Stimulated activated CD8-positive, alpha-beta memory T cell treated with anti-CD3 and anti-CD28 coated beads, Interleukin-15, amount 100 ng/mL, for 1 hour (primary cell): ENCODE data around the gene OR10X1.

Experiments used
- DNase-seq: peaks from one replicate; pipeline ENCODE4 v3.0.0-alpha.2; 2020; ENCODE audit warnings: low read depth

Gene OR10X1, protein sequence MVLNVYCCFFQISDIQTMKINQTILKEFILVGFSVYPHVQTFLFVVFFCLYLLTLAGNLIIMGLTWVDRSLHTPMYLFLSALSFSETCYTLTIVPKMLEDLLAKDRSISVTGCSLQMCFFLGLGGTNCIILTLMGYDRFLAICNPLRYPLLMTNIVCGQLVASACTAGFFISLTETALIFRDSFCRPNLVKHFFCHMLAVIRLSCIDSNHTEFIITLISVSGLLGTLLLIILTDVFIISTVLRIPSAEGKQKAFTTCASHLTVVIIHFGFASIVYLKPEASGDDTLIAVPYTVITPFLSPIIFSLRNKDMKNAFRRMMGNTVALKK

DNA sequence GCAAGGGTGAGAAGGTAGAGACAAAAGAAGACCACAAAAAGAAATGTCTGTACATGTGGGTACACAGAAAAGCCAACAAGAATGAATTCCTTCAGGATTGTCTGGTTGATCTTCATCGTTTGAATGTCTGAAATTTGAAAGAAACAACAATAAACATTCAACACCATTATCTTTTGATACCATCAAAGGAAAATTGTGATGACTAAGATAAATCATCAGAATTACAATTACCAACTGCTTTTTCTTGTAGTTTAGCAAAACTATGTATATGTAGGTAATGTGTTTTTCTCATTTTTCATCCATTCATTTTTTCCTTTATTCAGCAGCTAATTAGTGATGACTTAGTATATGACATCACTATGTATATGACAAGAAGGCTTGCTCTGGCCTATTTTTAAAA is at the start of gene OR10X1:
Gene OR10X1, minus strand, starts transcription at position 167 of the 400 bp plus-strand sequence. Its CDS starts 0 bp downstream, at position 167.
- DNase-seq: no peak

DNA sequence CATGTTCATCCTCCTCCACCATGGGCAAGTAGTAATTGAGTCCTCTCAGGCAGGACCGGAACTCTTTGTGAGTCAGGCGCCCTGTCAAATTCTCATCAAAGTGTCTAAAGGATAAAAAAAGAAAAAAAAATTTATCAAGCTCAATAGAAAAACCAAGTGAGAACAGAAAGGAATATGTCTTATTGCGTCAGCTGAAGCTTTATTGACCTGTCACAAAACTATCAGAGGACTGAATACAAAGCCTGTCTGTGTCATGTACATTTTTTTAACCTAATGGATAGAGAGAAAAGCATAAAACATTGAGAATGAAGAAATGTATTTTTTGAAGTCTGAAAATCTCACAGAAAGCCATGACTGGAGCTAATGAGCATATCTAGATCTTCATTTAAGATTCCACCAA is 34.1 kb upstream of the OR10X1 start:
- no peak for DNase-seq

DNA sequence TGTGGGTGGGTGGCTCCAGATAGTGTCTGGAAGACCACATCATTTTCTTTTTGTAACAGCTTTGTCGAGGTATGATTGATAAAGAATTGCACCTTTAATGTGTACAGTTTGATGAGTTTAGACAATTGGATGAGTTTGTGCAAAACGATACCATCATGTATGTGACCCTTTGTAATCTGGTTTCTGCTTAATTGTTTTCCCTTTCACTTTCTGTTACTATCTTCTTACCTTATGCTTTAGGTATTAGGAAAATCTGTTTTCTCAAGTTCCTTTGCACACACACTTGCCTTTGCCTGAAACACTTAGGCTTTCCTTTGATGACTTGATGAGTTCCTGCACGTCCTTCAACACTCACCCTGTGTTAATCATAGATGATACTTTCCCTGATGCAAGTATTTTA is 32.2 kb upstream of the OR10X1 start:
- no peak for DNase-seq

DNA sequence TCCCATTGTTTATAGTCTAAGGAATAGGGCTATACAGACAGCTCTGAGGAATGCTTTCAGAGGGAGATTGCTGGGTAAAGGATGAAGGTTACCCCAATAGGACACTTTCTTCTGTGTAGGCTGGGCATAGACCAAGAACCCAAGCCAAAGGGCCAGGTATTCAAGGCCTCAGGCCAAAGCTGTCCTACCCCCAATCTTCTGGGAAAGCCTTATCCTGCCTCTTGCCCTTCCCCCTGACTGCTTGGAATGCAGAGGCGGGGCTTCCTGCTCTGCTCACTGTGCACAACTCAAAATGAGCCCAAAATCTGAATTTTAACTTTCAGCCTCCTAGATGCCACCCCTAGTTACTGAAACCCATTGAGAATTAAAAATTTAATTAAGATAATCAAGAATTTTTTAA is 27.6 kb upstream of the OR10X1 start:
- DNase-seq: no peak

DNA sequence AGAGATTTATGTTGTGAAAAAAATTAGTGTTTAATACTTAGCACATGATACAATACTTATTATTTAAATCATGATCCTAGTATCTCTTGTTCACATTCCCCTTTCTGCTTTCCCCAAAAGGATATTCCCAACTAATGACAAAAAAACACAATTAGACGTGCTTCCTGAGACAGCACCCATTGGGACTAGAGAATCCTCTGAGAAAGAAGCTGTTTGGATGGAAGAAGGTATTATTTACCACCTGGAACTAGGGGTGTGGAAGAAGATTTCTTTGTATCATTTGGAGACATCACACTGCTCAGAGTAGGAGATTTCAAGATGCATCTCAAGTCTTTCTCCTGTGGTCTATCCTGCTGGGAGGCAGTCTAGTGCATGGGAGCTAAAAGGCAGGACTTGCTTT is 25.3 kb upstream of the OR10X1 start, which contains the start of gene OR10Z1:
Gene OR10Z1, plus strand, starts transcription at position 301 of the 400 bp plus-strand sequence. CDS start 1,171 bp downstream, outside the sequence.
- DNase-seq: no peak

DNA sequence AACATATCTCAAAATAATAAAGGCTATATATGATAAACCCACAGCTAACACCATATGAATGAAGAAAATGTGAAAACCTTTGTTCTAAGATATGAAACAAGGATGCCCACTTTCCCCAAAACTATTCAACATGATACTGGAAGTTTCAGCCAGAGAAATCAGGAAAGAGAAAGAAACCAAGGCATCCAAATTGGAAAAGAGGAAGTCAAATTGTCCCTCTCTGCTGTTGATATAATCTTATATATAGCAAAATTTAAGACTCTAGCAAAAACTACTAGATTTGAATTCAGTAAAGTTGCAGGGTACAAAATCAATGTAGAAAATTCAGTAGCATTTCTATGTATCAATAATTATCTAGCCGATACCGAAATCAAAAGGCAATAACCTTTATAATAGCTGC is 21.0 kb upstream of the OR10X1 start:
- DNase-seq: no peak

DNA sequence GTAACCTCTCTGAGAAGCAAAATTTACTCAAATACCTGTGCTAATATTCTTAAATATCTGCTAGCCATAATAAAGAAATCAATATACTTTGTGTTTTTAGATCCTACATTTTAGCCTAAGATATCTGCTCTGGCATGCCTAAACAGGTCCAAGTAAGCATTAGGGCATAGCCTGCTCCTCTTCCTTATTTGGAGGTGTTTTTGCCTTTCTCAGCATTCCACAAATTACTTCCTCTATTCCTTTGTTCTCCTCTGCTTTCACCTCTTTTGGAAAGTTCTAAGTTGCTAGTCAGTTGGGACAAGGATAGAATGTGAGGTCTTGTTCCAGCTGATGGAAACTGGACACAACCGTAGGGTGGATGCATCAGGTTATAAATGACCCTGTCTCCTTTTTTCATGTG is 7.2 kb upstream of the OR10X1 start:
- no peak for DNase-seq

DNA sequence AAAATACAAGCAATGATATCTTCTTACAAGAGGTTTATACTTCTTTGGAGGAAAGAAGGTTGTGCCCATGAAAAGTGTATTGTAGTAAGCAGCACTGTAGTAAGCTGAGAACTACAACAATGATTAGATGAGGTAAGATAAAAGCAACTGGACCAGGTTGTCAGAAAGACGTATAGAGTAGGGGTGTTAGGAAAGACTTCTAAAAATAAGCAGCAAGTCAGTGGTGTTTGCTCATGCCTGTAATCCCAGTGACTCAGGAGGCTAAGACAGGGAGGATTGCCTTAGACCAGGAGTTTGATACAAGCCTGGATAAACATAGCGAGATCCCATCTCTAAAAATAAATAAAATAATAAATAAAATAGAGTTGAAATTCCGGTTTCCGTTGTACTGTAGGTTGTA is 4.3 kb upstream of the OR10X1 start:
- DNase-seq: no peak

DNA sequence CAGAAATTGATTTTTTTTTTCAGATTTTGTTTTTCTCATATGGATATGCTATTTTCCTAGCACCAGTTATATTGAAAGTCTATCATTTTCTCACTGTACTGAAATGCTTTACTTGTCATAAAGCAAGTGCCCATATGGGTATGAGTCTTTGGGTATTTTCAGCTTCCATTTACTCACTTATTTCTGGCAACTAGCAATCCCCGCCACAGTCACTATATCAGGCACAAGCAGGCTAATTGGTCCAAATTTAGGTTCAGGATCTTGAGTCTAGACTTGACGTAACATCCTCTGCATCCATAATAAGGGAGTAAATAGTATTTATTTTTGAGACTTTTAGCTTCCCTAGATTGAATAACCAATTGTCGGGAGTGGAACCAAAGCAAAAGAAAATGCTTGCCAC is 2.1 kb downstream of the OR10X1 start:
- DNase-seq: no peak

DNA sequence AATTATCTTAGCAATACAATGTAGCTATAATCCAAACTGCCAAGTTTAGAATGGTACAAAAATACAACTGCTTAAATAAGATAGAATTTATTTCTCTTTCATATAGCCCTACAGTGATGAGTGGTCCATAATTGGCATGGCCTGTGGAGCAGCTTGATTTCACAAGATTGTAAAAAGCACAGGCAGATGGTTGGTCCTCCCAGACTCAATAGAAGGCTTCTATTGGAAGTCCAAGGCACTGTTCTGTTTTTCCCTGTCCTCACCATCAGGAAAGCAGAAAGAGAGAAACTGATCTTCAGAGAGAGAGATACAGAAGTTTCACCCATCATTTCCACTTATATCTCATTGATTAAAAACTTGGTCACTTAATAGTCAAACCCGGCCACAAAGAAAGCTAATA is 7.5 kb downstream of the OR10X1 start:
- no peak for DNase-seq

DNA sequence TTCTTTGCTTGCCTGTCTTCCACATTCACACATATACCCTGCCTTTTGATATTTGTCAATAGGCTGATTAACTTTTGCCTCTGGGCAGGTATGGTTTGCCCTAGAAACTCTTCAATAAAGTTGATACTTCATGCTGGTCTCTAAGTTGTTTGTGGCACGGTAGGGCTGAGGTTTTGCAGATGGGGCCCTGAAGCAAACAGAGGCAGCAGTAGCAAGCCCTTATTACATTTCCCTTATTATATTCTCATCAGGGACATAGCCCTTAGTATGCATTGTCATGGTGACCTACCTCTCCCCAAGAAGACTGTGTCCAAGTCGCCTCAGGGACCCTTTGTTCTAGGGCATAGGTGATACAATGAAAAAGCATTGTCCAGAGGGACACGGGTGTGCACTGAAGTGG is 9.2 kb downstream of the OR10X1 start, which contains the start of gene OR6P1:
Gene OR6P1, minus strand, starts transcription at position 101 of the 400 bp plus-strand sequence. CDS start 6,976 bp downstream, outside the sequence.
- DNase-seq: no peak

DNA sequence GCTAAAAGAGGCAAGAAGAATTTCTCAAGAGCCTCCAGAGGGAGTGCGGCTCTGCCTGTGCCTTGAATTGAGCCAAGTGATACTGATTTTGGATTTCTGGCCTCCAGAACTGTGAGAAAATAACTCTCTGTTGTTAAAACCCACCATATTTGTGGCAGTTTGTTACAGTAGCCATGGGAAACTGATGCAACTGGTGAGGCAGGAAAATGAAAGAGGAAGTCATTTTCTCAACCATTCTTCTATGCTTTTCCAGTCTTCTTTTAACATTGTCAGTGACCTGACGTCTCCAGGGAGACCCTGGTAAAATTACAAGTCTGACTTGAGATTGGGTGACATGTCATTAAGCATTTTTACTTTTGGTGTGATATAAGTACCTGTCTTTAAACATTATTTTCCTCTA is 15.1 kb downstream of the OR10X1 start:
- no peak for DNase-seq

DNA sequence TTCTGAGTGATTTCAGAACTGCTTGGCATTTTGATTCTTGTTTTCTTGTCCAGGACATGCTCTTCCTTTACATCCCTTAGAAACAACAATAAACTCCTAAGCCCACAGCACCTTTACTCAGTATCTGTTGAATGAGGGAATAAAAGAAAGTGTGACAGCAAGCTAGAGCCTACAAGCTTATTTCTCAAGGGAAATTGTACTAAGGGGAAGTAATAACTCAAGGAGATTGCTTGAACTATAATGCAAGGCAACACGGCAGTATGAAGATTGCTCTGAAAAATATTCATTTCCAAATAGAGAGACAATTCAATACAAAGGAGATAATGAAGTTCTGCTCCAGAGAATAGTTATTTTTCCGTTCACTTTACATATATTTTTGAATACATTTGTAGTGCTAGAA is 15.8 kb downstream of the OR10X1 start:
- no peak for DNase-seq

DNA sequence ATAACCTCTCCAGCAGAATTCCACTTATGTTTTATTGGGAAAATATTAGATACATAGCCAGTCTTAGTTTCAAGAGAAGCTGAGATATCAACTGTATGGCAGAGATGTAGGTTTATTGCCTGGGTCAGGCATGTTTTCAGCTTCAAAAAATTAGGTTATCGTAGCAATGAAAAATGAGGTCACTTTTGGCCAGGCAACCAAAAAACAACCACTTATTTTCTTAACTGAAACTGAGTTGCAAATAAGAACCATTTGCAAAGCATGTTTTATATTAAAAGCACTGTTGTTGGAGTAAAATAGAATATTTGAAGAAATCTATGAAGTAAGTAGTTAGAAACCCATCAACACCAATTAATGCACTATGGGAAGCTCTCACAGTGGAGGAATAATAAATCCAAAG is 20.0 kb downstream of the OR10X1 start:
- DNase-seq: no peak

DNA sequence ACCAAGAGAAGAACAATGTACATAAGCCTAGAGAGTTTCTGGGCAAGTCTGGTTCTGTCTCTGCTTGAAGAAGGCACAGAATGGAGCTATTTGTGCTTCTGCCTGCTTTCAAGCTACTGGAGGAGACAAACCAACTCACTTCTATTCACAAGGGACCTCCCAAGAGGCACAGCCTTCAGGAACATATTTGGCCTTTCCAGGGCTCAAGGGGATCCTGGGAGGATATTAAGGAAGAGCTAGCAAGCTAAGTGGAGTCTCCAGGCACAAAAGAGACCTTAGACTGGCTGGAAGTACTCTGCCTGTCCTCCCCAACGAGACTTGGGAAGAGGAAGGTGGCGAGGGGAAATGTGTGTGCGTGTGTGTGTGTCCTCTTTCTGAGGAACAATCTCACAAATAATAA is 25.3 kb downstream of the OR10X1 start, which contains the start of gene OR6Y1:
Gene OR6Y1, minus strand, starts transcription at position 54 of the 400 bp plus-strand sequence. CDS start 6,300 bp downstream, outside the sequence.
- DNase-seq: no peak

DNA sequence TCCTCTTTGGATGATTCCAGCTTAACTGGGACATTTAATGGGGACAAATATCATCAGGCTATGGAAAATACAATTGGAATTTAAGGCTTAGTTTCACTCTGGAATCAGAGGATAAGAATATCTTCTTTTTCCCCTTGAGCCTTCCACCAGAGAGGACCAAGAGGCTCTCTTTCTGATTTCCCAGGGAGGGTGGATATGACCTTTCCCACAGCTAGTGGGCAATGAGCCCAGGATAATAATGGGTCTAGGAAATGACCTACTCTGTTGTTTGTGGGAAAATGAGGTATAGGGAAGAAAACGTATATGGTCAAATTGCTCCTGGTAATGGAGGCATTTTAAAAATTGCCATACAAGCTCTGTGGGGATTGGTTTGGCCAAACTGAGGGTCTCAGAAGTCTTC is 27.4 kb downstream of the OR10X1 start:
- no peak for DNase-seq

DNA sequence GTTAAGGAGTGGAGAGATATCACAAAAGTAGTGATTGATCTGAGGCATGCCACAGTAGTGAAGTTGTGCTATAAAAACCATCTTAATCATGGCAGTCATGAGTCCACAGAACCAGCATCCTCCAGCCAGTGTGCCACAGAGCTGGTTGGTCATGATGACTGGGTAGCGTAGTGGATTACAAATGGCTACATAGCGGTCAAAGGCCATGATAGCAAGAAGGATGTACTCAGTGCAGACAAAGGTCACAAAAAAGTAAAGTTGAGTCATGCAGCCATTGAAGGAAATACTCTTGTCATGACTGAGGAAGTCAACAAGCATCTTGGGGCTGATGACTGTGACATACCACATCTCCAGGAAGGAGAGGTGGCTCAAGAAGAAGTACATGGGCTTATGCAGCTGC is 32.2 kb downstream of the OR10X1 start:
- DNase-seq: no peak

DNA sequence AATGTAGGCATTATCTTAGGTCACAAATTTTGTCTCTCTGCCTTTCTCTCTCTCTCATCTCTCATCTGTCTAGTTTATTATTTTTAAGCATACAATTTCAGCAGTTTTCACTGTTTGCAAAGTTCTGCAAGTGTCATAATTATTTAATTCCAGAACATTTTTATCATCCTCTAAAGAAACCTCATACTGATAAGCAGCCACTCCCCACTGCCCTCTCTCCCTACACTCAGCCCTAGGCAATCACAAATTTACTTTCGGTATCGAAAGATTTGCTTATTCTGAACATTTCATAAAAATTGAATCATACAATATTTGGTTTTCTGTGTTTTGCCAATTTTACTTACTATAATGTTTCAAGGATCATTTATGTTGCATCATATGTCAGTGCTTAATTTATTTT is 42.1 kb downstream of the OR10X1 start:
- no peak for DNase-seq

DNA sequence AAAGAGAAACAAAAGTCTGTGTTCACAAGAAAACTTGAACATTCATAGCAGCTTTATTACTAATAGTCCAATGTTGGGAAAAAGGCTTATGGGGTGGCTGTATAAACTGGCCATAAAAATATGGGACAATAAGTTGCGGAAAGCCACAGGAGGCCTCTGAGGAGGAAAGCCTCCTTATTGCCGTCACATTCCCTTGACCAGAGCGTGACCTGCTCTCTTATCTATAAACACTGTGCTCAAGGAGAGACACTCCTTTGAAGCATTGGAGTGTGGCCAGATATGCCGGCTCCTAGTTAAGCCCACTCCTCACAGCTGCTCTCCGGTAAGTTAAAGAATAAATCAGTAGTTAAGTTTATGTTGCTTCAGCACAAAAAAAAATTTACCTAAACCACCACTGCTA is 45.2 kb downstream of the OR10X1 start:
- no peak for DNase-seq
